ENCODE measurements around the gene AP1M2.
"Not testable (repeated sequence)": the region's sequence is repeated elsewhere in the genome, so short reads cannot be mapped to it uniquely, and the experiment has no call there.

The AP1M2 gene

GRCh38 chr19:10535613-10536012 lies 51.5 kb downstream of the AP1M2 start:
- no peak for DNase-seq (ENCODE audit: extremely low read depth, low read depth)
- TF ChIP-seq, protein P1, sequence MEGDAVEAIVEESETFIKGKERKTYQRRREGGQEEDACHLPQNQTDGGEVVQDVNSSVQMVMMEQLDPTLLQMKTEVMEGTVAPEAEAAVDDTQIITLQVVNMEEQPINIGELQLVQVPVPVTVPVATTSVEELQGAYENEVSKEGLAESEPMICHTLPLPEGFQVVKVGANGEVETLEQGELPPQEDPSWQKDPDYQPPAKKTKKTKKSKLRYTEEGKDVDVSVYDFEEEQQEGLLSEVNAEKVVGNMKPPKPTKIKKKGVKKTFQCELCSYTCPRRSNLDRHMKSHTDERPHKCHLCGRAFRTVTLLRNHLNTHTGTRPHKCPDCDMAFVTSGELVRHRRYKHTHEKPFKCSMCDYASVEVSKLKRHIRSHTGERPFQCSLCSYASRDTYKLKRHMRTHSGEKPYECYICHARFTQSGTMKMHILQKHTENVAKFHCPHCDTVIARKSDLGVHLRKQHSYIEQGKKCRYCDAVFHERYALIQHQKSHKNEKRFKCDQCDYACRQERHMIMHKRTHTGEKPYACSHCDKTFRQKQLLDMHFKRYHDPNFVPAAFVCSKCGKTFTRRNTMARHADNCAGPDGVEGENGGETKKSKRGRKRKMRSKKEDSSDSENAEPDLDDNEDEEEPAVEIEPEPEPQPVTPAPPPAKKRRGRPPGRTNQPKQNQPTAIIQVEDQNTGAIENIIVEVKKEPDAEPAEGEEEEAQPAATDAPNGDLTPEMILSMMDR (IDR thresholded peaks at IDR 0.05; ENCODE audit: low read depth, low read length): no peak

DNA sequence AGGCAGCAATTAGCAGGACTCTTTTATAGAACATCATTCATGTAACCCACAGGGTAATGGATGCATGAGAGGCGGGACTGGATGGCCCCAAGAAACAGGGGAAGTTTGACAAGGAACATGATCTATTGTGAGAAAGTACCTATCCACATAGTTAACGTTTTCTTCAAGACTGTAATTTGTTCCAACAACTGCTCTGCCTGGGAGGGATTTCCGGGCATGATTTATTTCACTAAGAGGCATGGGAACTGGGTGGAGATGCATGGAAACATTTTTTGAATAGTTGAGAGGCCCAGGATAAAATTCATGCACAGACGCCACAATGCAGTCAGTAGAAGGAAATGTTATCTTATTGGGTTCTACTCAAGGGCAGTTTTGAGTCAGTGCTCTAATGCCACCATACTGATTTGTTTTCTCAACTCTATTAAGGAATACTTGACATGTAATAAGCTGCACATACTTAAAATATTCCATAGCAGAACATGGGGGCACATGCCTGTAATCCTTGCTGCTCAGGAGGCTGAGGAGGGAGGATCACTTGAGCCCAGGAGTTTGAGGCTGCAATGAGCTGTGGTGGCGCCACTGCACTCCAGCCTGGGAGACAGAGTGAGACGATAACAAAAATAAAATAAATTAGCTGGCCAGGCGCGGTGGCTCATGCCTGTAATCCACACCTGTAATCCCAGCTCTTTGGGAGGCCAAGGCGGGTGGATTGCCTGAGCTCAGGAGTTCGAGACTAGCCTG lies 53.3 kb downstream of the AP1M2 start:
- DNase-seq (ENCODE audit: extremely low read depth, low read depth): peak; percentile 24
- TF ChIP-seq, protein P1 (IDR thresholded peaks at IDR 0.05; ENCODE audit: low read depth, low read length): no peak

GRCh38 chr19:10532457-10532856 lies 54.7 kb downstream of the AP1M2 start:
- no peak for DNase-seq (ENCODE audit: extremely low read depth, low read depth)
- TF ChIP-seq, protein P1 (IDR thresholded peaks at IDR 0.05; ENCODE audit: low read depth, low read length): no peak

DNA sequence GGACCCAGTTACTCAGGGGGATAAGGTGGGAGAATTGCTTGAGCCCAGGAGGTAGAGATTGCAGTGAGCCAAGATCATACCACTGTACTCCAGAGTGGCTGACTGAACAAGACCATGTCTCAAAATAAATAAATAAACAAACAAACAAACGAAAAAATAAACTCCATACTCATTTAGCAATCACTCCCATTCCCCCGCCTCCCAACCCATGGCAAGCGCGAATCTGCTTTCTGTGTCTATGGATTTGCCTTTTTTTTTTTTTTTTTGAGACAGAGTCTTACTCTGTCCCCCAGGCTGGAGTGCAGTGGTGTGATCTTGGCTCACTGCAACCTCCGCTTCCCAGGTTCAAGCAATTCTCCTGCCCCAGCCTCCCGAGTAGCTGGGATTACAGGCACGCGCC lies 60.2 kb downstream of the AP1M2 start:
- not testable (repeated sequence) for DNase-seq (ENCODE audit: extremely low read depth, low read depth)

GRCh38 chr19:10525636-10526035 lies 61.5 kb downstream of the AP1M2 start:
- no peak for DNase-seq (ENCODE audit: extremely low read depth, low read depth)
- TF ChIP-seq, protein P1 (IDR thresholded peaks at IDR 0.05; ENCODE audit: low read depth, low read length): no peak

DNA sequence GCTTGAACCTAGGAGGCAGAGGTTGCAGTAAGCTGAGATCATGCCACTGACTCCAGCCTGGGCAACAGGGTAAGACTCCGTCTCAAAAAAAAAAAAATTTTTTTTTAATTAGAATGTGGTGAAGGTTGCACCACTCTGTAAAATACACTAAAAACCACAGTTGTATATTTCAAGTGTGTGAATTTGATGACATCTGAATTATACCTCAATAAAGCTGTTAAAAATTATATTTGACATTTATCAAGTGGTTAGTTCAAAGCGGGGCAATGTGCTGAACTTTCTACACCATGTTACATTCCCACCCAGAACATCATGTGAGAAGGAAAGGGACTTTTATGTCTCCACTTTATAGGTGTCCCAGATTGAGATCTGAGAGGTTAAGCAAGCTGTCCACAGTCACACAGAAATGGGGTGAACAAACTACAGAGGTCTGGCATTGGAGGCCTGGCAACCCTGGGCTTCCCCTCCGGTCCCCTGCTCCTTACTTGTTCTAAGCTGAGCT lies 63.9 kb downstream of the AP1M2 start:
- no peak for DNase-seq (ENCODE audit: extremely low read depth, low read depth)
- TF ChIP-seq, protein P1 (IDR thresholded peaks at IDR 0.05; ENCODE audit: low read depth, low read length): no peak

Data from AG09319 (cell line).